Progenitor cell of endocrine pancreas (in vitro differentiated cells): ENCODE data around the gene GRHL1. TPM values are rescaled to one million over a fixed set of nuclear protein-coding genes. Genes with fewer than 3 reads are reported as not detected.

ENCODE experiments used
- DNase-seq: peaks from one replicate; pipeline ENCODE4 v3.0.0; 2021; ENCODE audit warnings: low spot score; ENCODE audit not compliant: unreplicated experiment
- H3K27ac Mint-ChIP-seq: 2 replicates; pipeline ENCODE4 v1.8.0; 2021; ENCODE audit warnings: mild to moderate bottlenecking, moderate library complexity, mixed read lengths
- H3K27me3 Mint-ChIP-seq: 2 replicates; pipeline ENCODE4 v1.8.0; 2021; ENCODE audit warnings: mixed read lengths
- H3K36me3 Mint-ChIP-seq: 2 replicates; pipeline ENCODE4 v1.8.0; 2022; ENCODE audit warnings: mixed read lengths; ENCODE audit not compliant: insufficient read depth
- H3K4me1 Mint-ChIP-seq: 2 replicates; pipeline ENCODE4 v1.8.0; 2021; ENCODE audit warnings: low read depth, mixed read lengths
- H3K4me3 Mint-ChIP-seq: 2 replicates; pipeline ENCODE4 v1.8.0; 2021; ENCODE audit warnings: low read depth, mild to moderate bottlenecking, moderate library complexity, mixed read lengths
- H3K9me3 Mint-ChIP-seq: 2 replicates; pipeline ENCODE4 v1.8.0; 2021; ENCODE audit warnings: low read depth, mixed read lengths
- CTCF ChIP-seq: fragments of 200-600 bp; sonication (generic); IDR thresholded peaks from one replicate; pipeline ENCODE4 v1.5.0; 2021; ENCODE audit warnings: antibody characterized with exemption, mild to moderate bottlenecking; ENCODE audit not compliant: unreplicated experiment
- total RNA-seq: library from RNA; stranded (reverse); gene quantifications from 2 replicates; pipeline ENCODE4 v1.2.1, GENCODE V29; 2021

The GRHL1 gene
- total RNA-seq, 1 donor from 2014 or later = 13.4 TPM

GRCh38 chr2:10006236-10007161 is 55.0 kb downstream of the GRHL1 start:
- H3K9me3 Mint-ChIP-seq = peaks cover 4% of the 10 kb centered on the region
- H3K27me3 Mint-ChIP-seq = no peaks in the 10 kb centered on the region
- TF ChIP-seq CTCF = no peak
- no peak for DNase-seq
- peaks cover 7% of the 10 kb centered on the region for H3K36me3 Mint-ChIP-seq
- H3K27ac Mint-ChIP-seq = no peak overlapping the region
- H3K4me1 Mint-ChIP-seq = peaks cover 5% of the 10 kb centered on the region
- H3K4me3 Mint-ChIP-seq = no peak overlapping the region

- Mint-ChIP-seq H3K4me3 (no peak overlapping the region), H3K27me3 (no peaks in the 10 kb centered on the region), H3K36me3 (peaks cover 7% of the 10 kb centered on the region), H3K27ac (no peak overlapping the region), H3K4me1 (peaks cover 5% of the 10 kb centered on the region), H3K9me3 (peaks cover 4% of the 10 kb centered on the region)
- no peak for DNase-seq
- TF ChIP-seq CTCF = no peak
Measured at GRCh38 chr2:10007435-10007834, 55.9 kb downstream of the GRHL1 start.

- Mint-ChIP-seq H3K4me3 (no peak overlapping the region), H3K27me3 (no peaks in the 10 kb centered on the region), H3K9me3 (peaks cover 4% of the 10 kb centered on the region), H3K36me3 (peaks cover 7% of the 10 kb centered on the region), H3K4me1 (peaks cover 5% of the 10 kb centered on the region), H3K27ac (peak overlapping the region; percentile 73)
- DNase-seq = no peak
- TF ChIP-seq CTCF = no peak
Measured at GRCh38 chr2:10007921-10008808, 56.7 kb downstream of the GRHL1 start.

GRCh38 chr2:10008809-10009176 is 57.3 kb downstream of the GRHL1 start:
- no peak for DNase-seq
- H3K27ac Mint-ChIP-seq = no peak overlapping the region
- H3K36me3 Mint-ChIP-seq = peaks cover 7% of the 10 kb centered on the region
- peaks cover 4% of the 10 kb centered on the region for H3K9me3 Mint-ChIP-seq
- no peak overlapping the region for H3K4me3 Mint-ChIP-seq
- TF ChIP-seq CTCF = no peak
- peaks cover 5% of the 10 kb centered on the region for H3K4me1 Mint-ChIP-seq
- H3K27me3 Mint-ChIP-seq = no peaks in the 10 kb centered on the region

GRCh38 chr2:10009271-10009810 is 57.8 kb downstream of the GRHL1 start:
- Mint-ChIP-seq H3K9me3 (peaks cover 4% of the 10 kb centered on the region), H3K27ac (no peak overlapping the region), H3K4me1 (peaks cover 5% of the 10 kb centered on the region), H3K4me3 (no peak overlapping the region), H3K36me3 (peaks cover 7% of the 10 kb centered on the region), H3K27me3 (no peaks in the 10 kb centered on the region)
- DNase-seq = no peak
- TF ChIP-seq CTCF = no peak
